ENCODE results near the gene RRAS2. TPM values are rescaled to one million over a fixed set of nuclear protein-coding genes. Genes with fewer than 3 reads are reported as not detected.

RRAS2 gene
- polyA plus RNA-seq, 1 of the 3 experiments (the other 2 are of a cell fraction) = 53.3 TPM

GRCh38 chr11:14306481-14306880 lies 52.5 kb downstream of the RRAS2 start:
- Histone ChIP-seq H3K4me2 (no peak overlapping the region), H3K4me3 (ENCODE audit: low read depth in 2 of 2, low read length in 1 of 2) (no peak overlapping the region), H3K9ac (no peak overlapping the region), H3K36me3 (replicated peaks in 1 of 2; ENCODE audit: control insufficient read depth in 1 of 2, insufficient read depth in 2 of 2, low read length in 1 of 2) (no peaks in the 10 kb centered on the region), H3K27me3 (ENCODE audit: insufficient read depth) (no peaks in the 10 kb centered on the region), H2AFZ (ENCODE audit: low read depth) (no peak overlapping the region), H3K9me3 (no peaks in the 10 kb centered on the region), H3K4me1 (ENCODE audit: control insufficient read depth in 1 of 2, insufficient read depth in 2 of 2, low read depth in 1 of 2, low read length in 1 of 2) (peaks cover 0 to 13% of the 10 kb centered on the region in 2 experiments; a peak in 1 of 4 replicates), H4K20me1 (ENCODE audit: insufficient read depth) (peaks cover 88% of the 10 kb centered on the region), H3F3A (replicated peaks; ENCODE audit: insufficient read depth) (no peaks in the 10 kb centered on the region), H3K27ac (ENCODE audit: low read depth in 2 of 2, low read length in 1 of 2) (no peak overlapping the region), H3K9me2 (no peaks in the 10 kb centered on the region), H3K79me2 (ENCODE audit: insufficient read depth) (peaks cover 100% of the 10 kb centered on the region)
- WGBS (ENCODE audit: low lambda C conversion rate) = 100% methylated on average over 1 of the region's 1 CpG
- DNase-seq = no peak
- TF ChIP-seq MEF2A (IDR thresholded peaks at IDR 0.05; ENCODE audit: borderline replicate concordance, low read depth) = no peak
- TF ChIP-seq FOXJ3 (CRISPR knock-in tag; IDR thresholded peaks at IDR 0.05) = no peak
- no peak for TF ChIP-seq FOSL2 (IDR thresholded peaks at IDR 0.05; ENCODE audit: borderline replicate concordance, low read depth)
- no peak for TF ChIP-seq MXI1 (IDR thresholded peaks at IDR 0.05; ENCODE audit: low read depth, low read length)
- TF ChIP-seq TAF1 (IDR thresholded peaks at IDR 0.05; ENCODE audit: borderline replicate concordance, low read depth, low read length) = no peak
- TF ChIP-seq FOXM1 (IDR thresholded peaks at IDR 0.05; ENCODE audit: low read depth) = no peak
- TF ChIP-seq CHD2 (IDR thresholded peaks at IDR 0.05; ENCODE audit: low read length, partially characterized antibody) = no peak
- TF ChIP-seq RAD21 (IDR thresholded peaks at IDR 0.05; ENCODE audit: low read length) = no peak
- TF ChIP-seq RFX5 (IDR thresholded peaks at IDR 0.05; ENCODE audit: low read length) = no peak
- TF ChIP-seq SMC3 (IDR thresholded peaks at IDR 0.05; ENCODE audit: low read depth, low read length) = no peak
- no peak for TF ChIP-seq RXRA (IDR thresholded peaks at IDR 0.05; ENCODE audit: borderline replicate concordance, low read depth)
- TF ChIP-seq TEAD4 (IDR thresholded peaks at IDR 0.05; ENCODE audit: borderline replicate concordance, insufficient read depth) = no peak
- no peak for TF ChIP-seq EP300 (IDR thresholded peaks at IDR 0.05; ENCODE audit: borderline replicate concordance in 1 of 2, low read depth in 1 of 2, low read length in 1 of 2)
- no peak for TF ChIP-seq SIN3A (IDR thresholded peaks at IDR 0.05; ENCODE audit: borderline replicate concordance, low read depth, low read length)
- TF ChIP-seq GATA2 (CRISPR knock-in tag; IDR thresholded peaks at IDR 0.05) = no peak
- TF ChIP-seq ELF1 (IDR thresholded peaks at IDR 0.05) = no peak
- no peak for TF ChIP-seq GABPA (IDR thresholded peaks at IDR 0.05; ENCODE audit: low read depth)
- POLR2A ChIA-PET = no interaction called here
- CTCF ChIA-PET = interaction anchor here (0.6 kb wide), 2 partner anchors 71 to 99 kb away, joined by 3 read pairs; no protein-coding TSS in a partner anchor

- H3K9ac ChIP-seq = no peak overlapping the region
- DNase-seq = no peak
- no peaks in the 10 kb centered on the region for H3K27me3 ChIP-seq (ENCODE audit: insufficient read depth)
- no peaks in the 10 kb centered on the region for H3K9me3 ChIP-seq
- no peaks in the 10 kb centered on the region for H3K36me3 ChIP-seq (replicated peaks in 1 of 2; ENCODE audit: control insufficient read depth in 1 of 2, insufficient read depth in 2 of 2, low read length in 1 of 2)
- no peak overlapping the region for H2AFZ ChIP-seq (ENCODE audit: low read depth)
- H3K4me3 ChIP-seq (ENCODE audit: low read depth in 2 of 2, low read length in 1 of 2) = no peak overlapping the region
- no peak overlapping the region for H3K27ac ChIP-seq (ENCODE audit: low read depth in 2 of 2, low read length in 1 of 2)
- H3K79me2 ChIP-seq (ENCODE audit: insufficient read depth) = peaks cover 100% of the 10 kb centered on the region
- CTCF ChIA-PET = interaction anchor here (3.9 kb wide), 1 partner anchor 150 kb away, joined by 62 read pairs; no protein-coding TSS in a partner anchor
- no peaks in the 10 kb centered on the region for H3K9me2 ChIP-seq
- H4K20me1 ChIP-seq (ENCODE audit: insufficient read depth) = peaks cover 90% of the 10 kb centered on the region
- H3K4me1 ChIP-seq (ENCODE audit: control insufficient read depth in 1 of 2, insufficient read depth in 2 of 2, low read depth in 1 of 2, low read length in 1 of 2) = peaks cover 0 to 18% of the 10 kb centered on the region in 2 experiments; a peak in 1 of 4 replicates
- POLR2A ChIA-PET = no interaction called here
- WGBS (ENCODE audit: low lambda C conversion rate) = 95% methylated on average over 7 of the region's 7 CpGs
- H3K4me2 ChIP-seq = no peak overlapping the region
- TF ChIP-seq FOXM1 (IDR thresholded peaks at IDR 0.05; ENCODE audit: low read depth) (no peak), FOXJ3 (CRISPR knock-in tag; IDR thresholded peaks at IDR 0.05) (no peak)
- peaks cover 7% of the 10 kb centered on the region for H3F3A ChIP-seq (replicated peaks; ENCODE audit: insufficient read depth)
Measured at GRCh38 chr11:14305649-14306048, 53.3 kb downstream of the RRAS2 start.

Measured in SK-N-SH (cell line).